ENCODE data around the gene TRPV3. TPM values are rescaled to one million over a fixed set of nuclear protein-coding genes. Genes with fewer than 3 reads are reported as not detected.
A peak's percentile ranks its signal among the peaks of the same experiment; 100 is the strongest.

Gene TRPV3
- total and polyA plus RNA-seq, 4 donors, result 0.10 to 0.91 (median 0.33) TPM

- no peak for TF ChIP-seq CTCF (IDR thresholded peaks at IDR 0.05; ENCODE audit: control extremely low read depth, extremely low read depth)
- 75 to 92% methylated on average over 1 of the region's 1 CpG for WGBS, 2 donors
- Histone ChIP-seq H3K4me3 (no peak overlapping the region), H3K4me1 (ENCODE audit: control insufficient read depth in 5 of 5, insufficient read depth in 5 of 5, low read length in 5 of 5) (peaks cover 0 to 9% (median 6%) of the 10 kb centered on the region in 5 donors), H3K27ac (ENCODE audit: low read depth in 1 of 2, low read length in 1 of 2) (no peak overlapping the region), H3K36me3 (ENCODE audit: control insufficient read depth in 4 of 4, insufficient read depth in 4 of 4, low read length in 4 of 4) (no peaks in the 10 kb centered on the region), H3K9ac (ENCODE audit: insufficient read depth in 1 of 2, low read length in 2 of 2) (no peak overlapping the region), H3K27me3 (ENCODE audit: control insufficient read depth in 3 of 3, insufficient read depth in 3 of 3, low read length in 2 of 3) (no peaks in the 10 kb centered on the region), H3K9me3 (ENCODE audit: control insufficient read depth in 4 of 4, insufficient read depth in 3 of 4, low read length in 3 of 4) (no peaks in the 10 kb centered on the region)
- ATAC-seq (ENCODE audit: insufficient read depth, low FRiP score) (no peak), DNase-seq (peak in 2 of 3 donors; percentile 64 to 73)
Measured at GRCh38 chr17:3507071-3507470, 50.5 kb downstream of the TRPV3 start.

GRCh38 chr17:3506054-3506453, 51.6 kb downstream of the TRPV3 start:
- DNase-seq, result no peak

GRCh38 chr17:3505008-3505407, 52.6 kb downstream of the TRPV3 start:
- 89 to 93% methylated on average over 7 of the region's 7 CpGs for WGBS, 2 donors
- DNase-seq (no peak), ATAC-seq (ENCODE audit: insufficient read depth, low FRiP score) (no peak)
- no peak overlapping the region for H3K27ac ChIP-seq (ENCODE audit: low read depth in 1 of 2, low read length in 1 of 2)
- H3K4me3 ChIP-seq, result no peak overlapping the region
- peaks cover 0 to 11% (median 6%) of the 10 kb centered on the region in 5 donors for H3K4me1 ChIP-seq (ENCODE audit: control insufficient read depth in 5 of 5, insufficient read depth in 5 of 5, low read length in 5 of 5)
- peaks cover 0 to 3% (median 0%) of the 10 kb centered on the region in 4 donors for H3K36me3 ChIP-seq (ENCODE audit: control insufficient read depth in 4 of 4, insufficient read depth in 4 of 4, low read length in 4 of 4)
- no peak for TF ChIP-seq CTCF (IDR thresholded peaks at IDR 0.05; ENCODE audit: control extremely low read depth, extremely low read depth)
- no peaks in the 10 kb centered on the region for H3K27me3 ChIP-seq (ENCODE audit: control insufficient read depth in 3 of 3, insufficient read depth in 3 of 3, low read length in 2 of 3)
- no peak overlapping the region for H3K9ac ChIP-seq (ENCODE audit: insufficient read depth in 1 of 2, low read length in 2 of 2)
- H3K9me3 ChIP-seq (ENCODE audit: control insufficient read depth in 4 of 4, insufficient read depth in 3 of 4, low read length in 3 of 4), result no peaks in the 10 kb centered on the region

More at GRCh38 chr17:3506054-3506453, 51.6 kb downstream of the TRPV3 start:
- Histone ChIP-seq H3K4me3 (no peak overlapping the region), H3K27ac (ENCODE audit: low read depth in 1 of 2, low read length in 1 of 2) (no peak overlapping the region), H3K4me1 (ENCODE audit: control insufficient read depth in 5 of 5, insufficient read depth in 5 of 5, low read length in 5 of 5) (peaks cover 0 to 11% (median 6%) of the 10 kb centered on the region in 5 donors), H3K36me3 (ENCODE audit: control insufficient read depth in 4 of 4, insufficient read depth in 4 of 4, low read length in 4 of 4) (no peaks in the 10 kb centered on the region), H3K9ac (ENCODE audit: insufficient read depth in 1 of 2, low read length in 2 of 2) (no peak overlapping the region), H3K9me3 (ENCODE audit: control insufficient read depth in 4 of 4, insufficient read depth in 3 of 4, low read length in 3 of 4) (no peaks in the 10 kb centered on the region), H3K27me3 (ENCODE audit: control insufficient read depth in 3 of 3, insufficient read depth in 3 of 3, low read length in 2 of 3) (no peaks in the 10 kb centered on the region)
- no peak for TF ChIP-seq CTCF (IDR thresholded peaks at IDR 0.05; ENCODE audit: control extremely low read depth, extremely low read depth)
- ATAC-seq (ENCODE audit: insufficient read depth, low FRiP score), result no peak
- WGBS, 2 donors, result 93 to 95% methylated on average over 2 of the region's 2 CpGs

- no peak for TF ChIP-seq CTCF (IDR thresholded peaks at IDR 0.05; ENCODE audit: control extremely low read depth, extremely low read depth)
- Histone ChIP-seq H3K9ac (ENCODE audit: insufficient read depth in 1 of 2, low read length in 2 of 2) (no peak overlapping the region), H3K4me3 (no peak overlapping the region), H3K36me3 (ENCODE audit: control insufficient read depth in 4 of 4, insufficient read depth in 4 of 4, low read length in 4 of 4) (peaks cover 0 to 3% (median 1%) of the 10 kb centered on the region in 4 donors), H3K4me1 (ENCODE audit: control insufficient read depth in 5 of 5, insufficient read depth in 5 of 5, low read length in 5 of 5) (peaks cover 0 to 15% (median 6%) of the 10 kb centered on the region in 5 donors), H3K27ac (ENCODE audit: low read depth in 1 of 2, low read length in 1 of 2) (no peak overlapping the region), H3K27me3 (ENCODE audit: control insufficient read depth in 3 of 3, insufficient read depth in 3 of 3, low read length in 2 of 3) (no peaks in the 10 kb centered on the region), H3K9me3 (ENCODE audit: control insufficient read depth in 4 of 4, insufficient read depth in 3 of 4, low read length in 3 of 4) (no peaks in the 10 kb centered on the region)
- WGBS, 2 donors, result 71 to 89% methylated on average over 1 of the region's 1 CpG
- ATAC-seq (ENCODE audit: insufficient read depth, low FRiP score), result no peak
- no peak for DNase-seq
Measured at GRCh38 chr17:3503285-3503684, 54.3 kb downstream of the TRPV3 start.
